Umbilical cord (tissue), 2 donors: Measurements from ENCODE around the gene DNAJC13. TPM values are rescaled to one million over a fixed set of nuclear protein-coding genes. Genes with fewer than 3 reads are reported as not detected.

Experiments
- DNase-seq: peaks from one replicate; pipeline ENCODE4 v3.0.0-alpha.2; 2015; ENCODE audit warnings: low spot score
- total RNA-seq: library from RNA; depleted of rRNA; stranded (reverse); fragments of >200 nt; gene quantifications from one replicate; pipeline ENCODE4 v1.2.3, GENCODE V29; 2014; ENCODE audit warnings: low replicate concordance; ENCODE audit not compliant: insufficient read depth

The DNAJC13 gene
- total RNA-seq, 1 donor from 2014 or later, result 73.7 TPM

DNA sequence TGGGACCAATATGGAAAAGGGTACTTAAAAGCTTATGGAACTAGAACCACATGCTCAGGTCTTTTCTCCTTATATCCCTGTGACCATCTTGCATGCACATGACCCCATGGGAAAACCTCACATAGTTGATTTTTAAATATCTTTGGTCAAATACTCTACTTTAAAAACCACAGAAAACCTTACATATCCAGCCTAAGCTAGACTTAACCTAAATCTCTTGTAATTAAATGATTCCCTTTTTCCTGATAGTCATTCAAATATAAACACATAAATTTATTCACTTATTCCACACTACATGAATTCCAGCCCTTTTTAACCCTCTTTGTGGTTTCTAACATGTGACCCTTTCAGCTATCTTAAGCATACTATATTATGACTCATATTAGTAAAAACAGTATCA is 46.8 kb downstream of the DNAJC13 start:
- DNase-seq, result no peak

DNA sequence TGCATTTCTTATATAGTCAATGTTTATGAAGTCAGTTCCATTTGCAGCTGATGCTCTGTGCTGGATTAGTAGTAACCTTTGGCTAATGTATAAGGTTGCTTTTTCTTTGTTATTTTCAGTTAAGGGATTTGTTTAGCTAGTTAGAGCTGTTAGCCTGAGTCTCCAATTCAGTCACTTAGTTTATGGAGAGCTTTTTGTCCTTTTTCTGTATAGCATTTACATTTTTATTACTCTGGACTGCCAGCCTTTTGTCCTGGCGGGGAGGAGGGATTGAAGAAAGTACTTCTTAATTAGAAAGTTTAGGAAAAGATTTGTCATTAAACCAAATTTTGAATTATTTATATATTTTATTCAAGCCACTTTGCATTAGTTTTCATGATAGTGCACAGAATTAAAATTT is 52.0 kb downstream of the DNAJC13 start:
- no peak for DNase-seq

DNA sequence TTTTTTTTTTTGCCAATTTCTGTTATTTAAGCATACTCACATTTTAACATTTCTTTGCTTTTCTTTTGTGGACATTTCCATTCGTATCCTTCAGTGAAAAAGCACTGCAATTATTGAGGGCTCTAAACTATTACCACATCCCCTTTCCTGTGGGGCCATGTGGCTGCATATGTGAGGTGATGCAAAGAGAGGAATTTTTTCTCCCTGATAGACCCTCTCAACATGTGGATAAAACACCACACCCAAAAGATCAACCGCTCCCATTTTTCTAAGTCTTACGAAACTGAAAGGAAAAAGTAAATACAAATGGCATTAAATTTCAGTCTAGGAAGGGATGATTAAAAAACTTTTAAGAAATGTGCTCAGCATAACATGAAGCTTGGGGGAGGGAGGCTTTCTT is 68.8 kb downstream of the DNAJC13 start:
- peak; percentile 32 for DNase-seq

DNA sequence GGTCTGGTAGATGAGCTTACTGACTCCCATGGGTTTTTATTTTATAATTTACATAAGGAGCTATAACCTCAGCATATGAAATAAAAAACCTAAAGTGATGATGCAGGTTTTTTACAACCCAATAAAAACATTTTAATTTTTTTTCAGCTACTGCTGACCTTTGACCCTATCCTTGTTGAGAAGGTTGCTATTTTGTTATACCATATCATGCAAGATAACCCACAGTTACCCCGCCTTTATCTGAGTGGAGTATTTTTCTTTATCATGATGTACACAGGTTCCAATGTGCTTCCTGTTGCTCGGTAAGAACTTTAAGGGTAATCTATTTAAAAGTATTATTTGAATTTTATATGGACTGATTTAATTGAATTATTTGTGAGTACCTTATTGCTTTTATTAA is 70.8 kb downstream of the DNAJC13 start:
- no peak for DNase-seq

DNA sequence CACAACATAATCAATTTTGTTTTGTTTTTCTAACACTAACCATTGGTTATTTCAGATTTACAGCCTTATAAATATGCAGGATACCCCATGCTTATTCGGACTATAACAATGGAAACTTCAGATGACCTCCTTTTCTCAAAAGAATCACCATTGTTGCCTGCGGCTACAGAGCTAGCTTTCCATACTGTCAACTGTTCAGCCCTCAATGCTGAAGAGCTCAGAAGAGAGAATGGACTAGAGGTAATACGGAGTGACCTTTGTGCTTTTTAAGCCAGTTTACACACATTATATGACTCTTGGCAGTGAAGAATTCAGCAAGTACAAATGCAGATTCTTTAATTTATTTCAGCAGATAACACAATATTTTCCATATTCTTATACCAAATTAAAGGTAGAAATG is 81.8 kb downstream of the DNAJC13 start:
- no peak for DNase-seq

DNA sequence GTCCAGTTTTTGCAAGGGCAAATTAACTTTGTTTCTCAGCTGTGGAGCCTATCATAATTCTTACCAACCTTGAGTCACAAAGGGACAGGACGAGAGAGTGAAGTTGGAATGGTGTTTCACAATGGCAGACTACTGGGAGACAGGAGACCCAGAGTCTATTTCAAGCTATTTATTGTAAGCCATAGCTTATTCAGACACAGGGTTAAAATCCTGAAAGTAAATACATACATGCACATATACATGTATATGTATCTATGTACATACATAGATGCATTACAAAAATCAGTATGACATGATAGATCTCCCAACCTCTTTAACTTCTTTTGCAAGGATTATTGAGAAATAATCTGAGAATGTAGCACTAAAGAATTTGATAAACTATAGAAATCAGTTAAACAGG is 86.3 kb downstream of the DNAJC13 start:
- no peak for DNase-seq

DNA sequence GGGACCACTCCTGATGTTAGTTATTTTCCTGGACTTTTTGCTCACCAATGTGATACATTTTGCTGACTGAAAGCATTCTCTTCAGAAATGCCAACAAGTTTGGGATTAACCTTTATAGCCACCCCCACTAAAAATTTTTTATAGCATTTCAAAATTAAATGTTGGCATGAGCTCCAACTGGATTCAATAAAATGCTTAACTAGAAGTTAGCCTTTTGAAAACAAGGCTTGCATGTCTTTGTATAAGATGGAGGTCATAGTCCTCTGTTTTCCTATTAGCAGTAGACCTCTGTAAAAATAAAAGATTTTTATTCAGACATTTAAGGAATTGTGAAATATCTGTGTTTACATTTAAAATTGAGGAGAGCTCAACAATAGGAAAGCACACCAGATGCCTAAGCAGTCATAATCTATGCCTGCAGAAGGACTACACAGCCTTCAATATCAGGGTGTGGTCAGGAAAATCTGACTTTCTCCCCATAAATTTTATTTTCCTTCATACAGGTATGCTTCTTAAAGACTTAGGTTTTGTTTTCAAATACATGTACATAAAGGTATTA is 87.2 kb downstream of the DNAJC13 start:
- DNase-seq, result no peak

DNA sequence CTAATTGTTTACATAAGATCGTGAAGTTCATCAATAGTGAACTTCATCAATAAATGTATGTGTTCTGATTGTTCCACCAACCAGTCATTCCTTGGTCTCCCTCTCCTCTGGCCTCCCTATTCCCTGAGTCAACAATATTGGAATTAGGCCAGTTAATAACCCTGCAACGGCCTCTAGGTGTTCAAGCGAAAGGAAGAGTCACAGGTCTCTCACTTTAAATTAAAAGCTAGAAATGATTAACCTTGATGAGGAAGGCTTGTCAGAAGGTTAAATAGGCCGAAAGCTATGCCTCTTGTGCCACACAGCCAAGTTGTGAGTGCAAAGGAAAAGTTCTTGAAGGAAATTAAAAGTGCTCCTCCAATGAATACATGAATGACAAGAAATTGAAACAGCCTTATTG is 90.4 kb downstream of the DNAJC13 start:
- no peak for DNase-seq

DNA sequence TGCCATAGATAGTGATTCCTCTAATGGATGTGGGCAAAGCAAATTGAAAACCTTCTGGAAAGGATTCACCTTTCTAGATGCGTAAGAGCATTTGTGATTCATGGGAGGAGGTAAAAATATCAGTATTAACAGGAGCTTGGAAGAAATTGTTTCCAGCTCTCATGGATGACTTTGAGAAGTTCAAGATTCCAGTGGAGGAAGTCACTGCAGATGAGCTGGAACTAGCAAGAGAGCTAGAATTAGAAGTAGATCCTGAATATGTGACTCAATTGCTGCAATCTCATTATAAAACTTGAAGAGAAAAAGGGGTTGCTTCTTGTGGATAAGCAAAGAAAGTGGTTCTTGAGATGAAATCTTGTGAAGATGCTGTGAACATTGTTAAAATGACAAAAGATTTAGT is 91.8 kb downstream of the DNAJC13 start:
- no peak for DNase-seq

DNA sequence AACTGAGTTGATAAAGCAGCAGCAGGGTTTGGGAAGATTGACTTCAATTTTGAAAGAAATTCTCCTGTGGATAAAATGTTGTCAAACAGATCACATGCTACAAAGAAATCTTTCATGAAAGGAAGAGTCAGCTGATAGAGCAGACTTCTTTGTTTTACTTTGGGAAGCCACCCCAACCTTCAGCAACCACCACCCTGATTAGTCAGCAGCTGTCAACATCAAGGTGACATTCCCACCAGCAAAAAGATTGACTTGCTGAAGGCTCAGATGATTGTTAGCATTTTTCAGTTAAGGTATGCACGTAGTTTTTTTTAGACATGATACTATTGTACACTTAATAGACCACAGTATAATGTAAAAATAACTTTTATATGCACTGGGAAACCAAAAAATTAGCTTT is 92.2 kb downstream of the DNAJC13 start:
- DNase-seq, result no peak

DNA sequence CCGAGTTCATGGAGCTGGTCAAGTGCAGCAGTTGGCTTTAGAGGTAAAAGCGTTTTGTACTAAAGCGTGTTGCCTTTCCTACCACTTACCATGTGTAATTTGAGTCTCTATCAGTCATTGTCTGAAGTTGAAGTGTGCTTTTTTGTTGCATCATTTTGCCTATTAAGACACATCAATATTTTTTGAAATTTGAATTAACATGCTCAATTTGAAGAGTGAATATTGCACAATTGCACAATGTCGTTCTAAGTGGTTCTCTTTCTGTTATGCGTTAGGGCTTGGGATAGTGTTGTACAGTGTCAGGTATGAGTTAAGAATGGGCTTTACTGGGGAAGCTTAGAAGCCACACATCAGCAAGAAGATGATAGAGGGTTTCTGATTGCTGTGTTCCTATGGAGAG is 95.8 kb downstream of the DNAJC13 start:
- DNase-seq, result no peak

DNA sequence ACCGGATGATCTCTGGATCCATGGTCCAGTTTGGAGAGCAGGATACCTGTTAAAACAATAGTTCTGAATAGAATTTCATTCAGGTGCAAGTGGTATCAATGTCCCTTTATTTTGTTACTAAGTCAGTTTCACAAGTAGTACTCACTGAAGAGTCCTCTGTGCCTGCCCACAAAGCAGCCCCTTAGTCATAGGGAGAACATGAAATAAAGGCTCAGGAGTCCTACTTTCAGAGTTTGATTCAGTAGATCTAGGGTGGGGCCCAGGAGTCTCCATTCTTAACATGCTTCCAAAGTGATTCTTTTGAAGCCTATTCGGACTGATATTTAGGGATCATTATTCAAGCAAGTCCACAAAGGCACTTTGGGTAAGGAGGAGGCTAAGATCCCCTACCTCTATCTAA is 100.0 kb downstream of the DNAJC13 start:
- no peak for DNase-seq

DNA sequence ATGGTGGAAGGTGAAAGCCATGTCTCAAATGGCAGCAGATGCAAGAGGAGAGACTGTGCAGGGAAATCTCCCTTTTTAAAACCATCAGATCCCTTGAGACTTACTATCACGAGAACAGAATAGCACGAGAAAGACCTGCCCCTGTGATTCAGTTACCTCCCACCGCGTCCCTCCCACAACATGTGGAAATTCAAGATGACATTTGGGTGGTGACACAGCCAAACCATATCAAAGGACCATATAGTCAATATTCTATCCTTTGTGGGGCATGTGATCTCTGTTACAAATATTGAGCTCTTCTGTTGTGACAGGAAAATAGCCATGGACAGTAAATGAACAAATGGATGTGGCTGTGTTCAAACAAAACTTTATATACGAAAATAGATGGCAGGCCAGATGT is 102.6 kb downstream of the DNAJC13 start:
- no peak for DNase-seq

DNA sequence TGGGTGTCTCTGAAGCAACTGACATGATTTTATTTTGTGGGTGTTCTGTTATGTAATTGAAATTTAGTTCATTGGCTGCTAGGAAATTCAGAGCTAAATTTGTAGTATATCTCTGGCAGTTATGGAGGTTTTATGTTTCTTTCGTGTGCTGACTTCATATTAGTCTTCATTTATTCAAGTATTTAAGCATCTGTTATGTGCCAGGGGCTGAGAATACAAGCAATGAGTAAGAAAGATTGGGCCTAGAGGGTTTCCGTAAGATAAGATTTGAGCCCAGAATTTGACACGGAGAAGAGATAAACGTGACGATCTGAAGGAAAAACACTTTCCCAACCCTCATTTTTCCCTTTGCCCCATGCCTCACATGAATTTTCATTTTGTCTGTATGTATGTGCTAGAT is 104.6 kb downstream of the DNAJC13 start:
- DNase-seq, result no peak

DNA sequence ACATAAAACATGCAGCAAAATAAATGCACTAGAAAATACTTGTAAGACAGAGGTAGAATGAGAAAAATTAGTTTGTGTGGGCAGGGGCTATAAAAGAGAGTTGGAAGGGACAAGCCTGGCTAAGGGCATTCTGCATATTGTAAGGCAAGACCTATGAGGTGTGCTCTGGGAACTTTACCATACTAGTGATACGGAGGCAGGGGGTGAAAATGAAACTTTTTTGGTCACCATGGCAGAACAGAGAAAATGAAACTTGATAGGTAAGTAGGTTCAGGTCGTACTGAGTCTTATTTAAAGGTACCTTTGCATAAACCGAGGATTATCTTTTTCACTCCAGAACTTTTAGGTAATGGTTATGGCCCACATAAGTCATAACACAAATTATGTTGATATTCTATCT is 105.1 kb downstream of the DNAJC13 start:
- DNase-seq, result no peak

DNA sequence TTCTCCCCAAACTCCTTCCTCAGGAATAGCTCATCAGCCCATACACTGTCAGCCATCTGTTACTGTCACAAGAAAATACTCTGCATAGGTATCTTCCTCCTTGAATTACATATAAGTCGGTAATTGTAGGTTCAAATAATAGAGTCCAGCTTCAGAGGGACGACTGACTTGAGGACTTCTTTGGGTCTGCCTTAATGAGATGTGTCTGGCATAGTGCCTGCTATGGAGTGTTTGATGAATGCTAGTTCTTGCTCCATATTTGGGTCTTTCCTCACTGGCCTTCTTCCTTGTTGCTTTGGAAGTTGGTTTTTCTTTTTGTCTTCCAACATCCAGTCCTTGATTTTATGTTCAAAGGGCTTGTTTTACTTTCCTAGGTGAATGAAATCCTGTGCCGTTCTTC is 113.3 kb downstream of the DNAJC13 start:
- no peak for DNase-seq

DNA sequence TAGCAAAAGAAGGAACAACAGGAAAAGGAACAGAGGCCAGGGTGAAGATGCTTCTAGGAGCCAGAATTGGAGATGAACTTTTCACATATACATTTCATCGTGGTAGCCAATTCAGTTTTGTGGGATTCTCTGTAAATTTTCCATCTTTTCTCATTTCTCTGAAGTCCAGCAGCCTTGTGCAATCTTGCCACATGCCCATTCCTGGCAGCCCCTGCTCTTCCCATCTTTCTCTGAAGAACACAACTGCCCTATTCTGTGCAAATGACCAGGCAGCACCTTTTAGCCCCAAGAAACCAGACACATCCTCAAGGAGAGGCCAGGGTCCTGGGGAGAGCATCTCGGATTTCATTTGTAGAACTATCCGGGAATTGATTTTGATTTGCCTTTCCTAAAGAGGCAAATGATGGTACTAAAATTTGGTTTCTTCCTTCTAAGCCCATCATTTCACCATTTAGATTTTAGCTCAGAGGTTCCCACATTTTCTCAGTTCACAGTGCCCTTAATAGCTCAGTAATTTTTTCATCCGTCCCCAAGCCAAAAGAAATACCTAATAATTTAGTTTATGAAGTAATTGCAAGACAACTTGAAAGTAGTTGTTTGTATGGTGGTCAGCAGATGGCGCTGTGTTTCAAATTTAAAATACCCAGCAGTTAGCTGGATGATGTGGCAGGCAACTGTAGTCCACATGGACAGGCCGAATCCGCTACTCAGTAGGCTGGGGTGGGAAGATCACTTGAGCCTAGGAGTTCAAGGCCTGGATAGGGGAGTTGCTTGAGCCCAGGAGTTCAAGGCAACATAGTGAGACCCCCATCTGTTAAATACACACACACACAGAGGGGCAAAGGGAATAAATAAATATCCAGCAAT is 118.5 kb downstream of the DNAJC13 start:
- DNase-seq, result peak; percentile 65

DNA sequence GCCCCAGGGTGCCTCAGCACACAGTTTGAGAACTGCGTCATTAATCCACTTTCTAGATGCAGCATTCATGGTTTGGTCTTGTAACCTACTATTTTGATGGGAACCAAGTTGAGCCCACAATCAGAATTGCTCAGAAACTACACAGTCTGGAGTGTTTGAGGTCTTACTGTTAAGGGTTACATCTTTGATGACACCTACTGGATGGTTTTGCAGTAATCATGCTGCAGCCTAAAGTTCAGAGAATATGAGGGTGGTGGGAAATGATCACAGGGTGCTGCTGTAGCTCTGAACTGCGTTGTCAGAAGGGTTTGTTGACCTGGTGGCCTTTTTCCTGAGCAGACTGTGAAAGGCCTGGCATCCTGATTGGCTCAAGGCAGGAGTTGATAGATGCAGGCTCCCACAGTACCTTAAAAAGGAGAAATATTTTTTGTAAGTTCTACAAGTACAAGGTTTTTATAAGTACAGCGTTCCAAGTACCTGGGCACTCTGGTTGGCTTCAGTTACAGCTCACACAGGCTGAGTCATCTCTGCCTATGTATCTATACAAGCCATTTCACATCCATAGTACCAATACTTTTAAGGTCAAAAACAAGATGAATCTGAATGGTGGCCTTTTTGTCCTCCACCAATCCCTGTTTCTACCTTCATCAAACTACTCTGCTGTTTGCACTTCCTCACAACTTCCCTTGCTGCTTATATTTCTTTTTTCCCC is 119.3 kb downstream of the DNAJC13 start:
- no peak for DNase-seq

DNA sequence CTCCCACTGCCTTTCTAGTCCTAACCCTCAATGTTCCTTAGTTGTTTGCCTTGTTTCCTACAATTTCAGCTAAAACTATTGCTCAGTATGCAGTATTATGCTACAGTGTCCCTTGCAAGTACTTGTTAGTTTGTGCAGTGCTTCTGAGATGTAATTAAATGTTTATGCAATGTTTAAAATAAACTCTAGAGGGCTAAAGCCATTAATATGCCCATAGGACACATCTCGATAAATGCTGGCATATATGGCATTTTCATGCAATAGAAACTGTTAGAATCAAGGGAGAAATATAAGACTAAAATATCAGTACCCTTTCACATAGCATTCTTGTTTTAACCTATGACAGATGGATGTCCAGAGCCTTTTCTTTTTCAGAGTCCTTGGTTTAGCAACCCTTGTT is 120.0 kb downstream of the DNAJC13 start:
- no peak for DNase-seq

DNA sequence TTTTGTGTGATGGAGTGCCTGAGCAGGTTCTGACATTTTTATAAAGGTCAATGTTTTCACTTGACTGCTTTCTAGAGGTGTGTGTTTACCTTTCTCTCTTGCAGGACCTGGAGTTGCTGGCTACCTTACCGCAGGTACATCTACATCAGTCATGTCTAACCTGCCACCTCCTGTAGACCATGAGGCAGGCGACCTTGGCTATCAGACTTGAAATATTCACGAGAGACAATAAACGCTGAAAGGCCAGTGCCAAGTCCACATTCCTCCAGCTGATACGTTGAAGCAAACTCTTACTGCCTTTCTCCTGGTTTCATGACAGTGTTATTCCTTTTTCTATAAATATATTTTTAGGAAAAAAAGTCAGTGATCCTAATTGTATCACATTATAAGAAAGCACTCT is 120.8 kb downstream of the DNAJC13 start:
- no peak for DNase-seq

DNA sequence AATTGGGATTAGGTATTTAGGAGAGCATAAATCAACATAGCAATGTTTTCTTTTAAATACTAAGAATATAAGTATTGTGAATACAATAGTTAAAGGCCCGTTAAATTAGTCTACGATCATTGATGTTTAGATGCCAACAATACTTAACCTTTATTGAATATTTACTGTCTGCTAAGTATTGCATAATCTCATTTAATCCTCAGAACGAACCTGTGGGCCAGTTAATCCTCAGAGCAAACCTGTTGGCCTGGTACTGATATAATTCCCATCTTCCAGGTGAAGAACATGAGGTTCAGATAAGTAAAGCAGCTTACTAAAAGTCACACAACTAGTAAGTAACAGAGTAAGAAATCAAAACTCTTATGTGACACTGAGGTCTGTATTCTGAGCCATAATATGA is 122.4 kb downstream of the DNAJC13 start:
- DNase-seq, result no peak

DNA sequence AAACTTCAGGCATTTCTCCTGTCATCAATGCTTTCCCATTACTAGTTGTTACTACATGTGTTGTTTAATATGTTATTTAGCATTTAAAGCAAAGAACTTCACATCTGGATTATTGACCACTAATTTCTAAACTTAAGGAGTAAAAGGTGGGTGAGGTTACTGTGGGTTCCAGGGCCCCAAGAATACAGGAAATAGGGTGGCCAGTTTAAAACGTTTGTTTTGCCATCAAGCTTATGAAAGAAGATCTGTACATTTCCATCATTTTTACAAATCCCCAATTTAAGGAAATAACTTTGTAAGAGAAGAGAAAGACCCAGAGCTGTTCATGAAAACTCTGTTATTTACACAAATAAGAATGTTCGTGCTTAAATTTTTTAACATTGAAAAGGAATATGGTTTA is 125.3 kb downstream of the DNAJC13 start:
- DNase-seq, result no peak
